Putamen (tissue), 1 donor: Measurements from ENCODE around the gene POLR2E.

Experiments used
- DNase-seq: peaks from one replicate; pipeline ENCODE4 v3.0.0-alpha.2; 2016; ENCODE audit warnings: low spot score

The POLR2E gene

DNA sequence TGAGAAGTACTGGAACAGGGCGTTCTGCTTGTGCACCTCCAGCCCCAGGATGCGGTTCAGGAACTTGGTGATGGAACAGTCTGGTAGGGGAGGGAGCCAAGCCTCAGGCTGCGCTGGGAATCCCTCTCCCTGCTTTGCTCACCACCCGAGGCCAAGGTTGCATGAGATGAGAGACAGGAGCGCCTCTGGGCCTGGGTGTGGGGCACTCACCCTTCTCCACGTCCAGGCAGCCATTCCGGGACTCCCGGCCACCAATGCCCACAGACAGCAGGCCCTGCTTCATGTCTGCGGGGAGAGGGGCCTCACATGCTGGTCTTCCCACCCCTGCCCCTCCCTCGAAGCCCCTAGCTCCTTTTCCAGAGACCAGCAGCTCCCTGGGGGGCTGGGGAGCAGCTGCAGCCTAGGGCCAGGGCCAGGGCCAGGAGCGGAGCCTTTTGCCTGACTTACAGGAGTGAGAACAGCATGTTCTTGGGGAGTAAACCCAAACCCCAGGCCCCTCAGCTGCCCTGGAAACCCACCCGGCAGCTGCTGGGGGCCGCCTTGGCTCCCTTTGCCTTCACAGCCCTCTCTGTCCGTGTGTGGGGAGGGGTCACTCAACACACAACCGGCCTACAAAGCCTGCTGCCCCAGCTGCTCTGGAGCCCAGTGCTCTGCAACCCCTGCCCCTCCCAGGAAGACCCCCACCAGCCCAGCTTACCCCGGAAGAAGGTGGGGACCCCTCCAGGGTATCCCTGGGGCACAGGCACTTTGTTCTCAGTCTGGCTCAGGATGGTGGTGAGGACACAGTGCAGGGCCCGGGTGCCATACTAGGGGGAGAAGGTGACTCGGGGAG lies 15.8 kb upstream of the POLR2E start:
- DNase-seq: no peak

DNA sequence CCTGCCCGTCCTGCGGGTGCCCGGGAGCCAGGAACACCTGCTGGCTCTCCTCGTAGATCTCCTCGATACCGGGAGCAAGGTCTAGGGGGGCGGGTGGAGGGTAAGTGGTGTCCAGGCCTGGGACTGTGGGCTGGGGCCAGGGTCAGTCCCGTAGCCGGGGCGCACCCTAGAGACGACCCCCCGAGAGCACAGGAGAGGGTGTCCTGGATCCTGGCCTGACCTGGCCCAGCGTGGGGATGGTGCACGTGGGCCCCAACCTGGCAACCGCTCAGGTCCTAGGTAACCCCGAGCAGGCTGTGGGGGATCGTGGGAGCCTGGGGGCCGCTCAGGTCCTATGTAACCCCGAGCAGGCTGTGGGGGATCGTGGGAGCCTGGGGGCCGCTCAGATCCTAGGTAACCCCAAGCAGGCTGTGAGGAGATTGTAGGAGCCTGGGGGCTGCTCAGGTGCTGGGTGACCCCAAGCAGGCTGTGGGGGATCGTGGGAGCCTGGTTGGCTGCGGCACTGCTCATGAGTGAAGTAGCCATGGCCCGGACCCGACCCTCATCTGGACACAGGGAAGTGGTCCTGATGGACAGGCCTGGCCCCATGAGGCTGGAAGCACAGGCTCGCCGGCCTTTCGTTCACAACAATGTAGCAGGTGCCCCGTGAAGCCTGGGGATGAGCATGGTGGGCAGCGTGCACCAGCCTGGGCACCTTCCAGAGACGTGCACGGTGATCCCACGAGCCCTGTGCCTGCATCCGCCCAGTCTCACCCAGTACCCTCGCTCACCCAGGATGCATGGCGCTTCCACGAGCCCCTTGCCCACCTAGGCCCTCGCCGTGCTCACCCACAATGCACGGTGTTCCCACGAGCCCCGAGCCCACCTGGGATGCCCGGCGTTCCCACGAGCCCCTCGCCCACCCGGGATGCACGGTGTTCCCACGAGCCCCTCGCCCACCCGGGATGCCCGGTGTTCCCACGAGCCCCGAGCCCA lies 14.8 kb upstream of the POLR2E start:
- no peak for DNase-seq

DNA sequence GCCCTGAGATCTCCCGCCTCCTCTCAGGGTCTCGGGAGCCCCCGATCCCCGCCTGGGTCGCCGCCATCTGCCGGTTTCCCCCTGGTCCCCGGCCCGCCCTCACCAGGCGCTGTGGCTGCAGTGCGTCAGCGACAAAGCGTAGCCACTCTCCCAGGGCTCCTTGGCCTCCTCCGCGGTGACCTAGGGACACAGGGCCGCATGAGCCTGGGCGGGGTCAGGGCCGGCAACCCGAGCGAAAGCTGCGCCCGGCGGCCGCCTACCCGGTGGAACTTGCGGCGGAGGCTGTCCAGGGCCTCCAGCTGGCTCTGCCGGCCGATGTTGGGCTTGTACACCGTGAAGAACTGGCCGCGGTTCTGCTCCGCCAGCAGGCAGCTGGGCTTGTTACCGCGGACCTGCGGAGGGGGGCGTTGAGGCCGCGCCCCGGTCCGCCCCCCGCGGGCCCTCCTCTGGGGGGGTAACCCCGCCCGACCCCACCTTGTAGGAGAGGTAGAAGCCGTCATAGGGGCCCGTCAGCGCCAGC lies 13.9 kb upstream of the POLR2E start:
- DNase-seq: no peak

DNA sequence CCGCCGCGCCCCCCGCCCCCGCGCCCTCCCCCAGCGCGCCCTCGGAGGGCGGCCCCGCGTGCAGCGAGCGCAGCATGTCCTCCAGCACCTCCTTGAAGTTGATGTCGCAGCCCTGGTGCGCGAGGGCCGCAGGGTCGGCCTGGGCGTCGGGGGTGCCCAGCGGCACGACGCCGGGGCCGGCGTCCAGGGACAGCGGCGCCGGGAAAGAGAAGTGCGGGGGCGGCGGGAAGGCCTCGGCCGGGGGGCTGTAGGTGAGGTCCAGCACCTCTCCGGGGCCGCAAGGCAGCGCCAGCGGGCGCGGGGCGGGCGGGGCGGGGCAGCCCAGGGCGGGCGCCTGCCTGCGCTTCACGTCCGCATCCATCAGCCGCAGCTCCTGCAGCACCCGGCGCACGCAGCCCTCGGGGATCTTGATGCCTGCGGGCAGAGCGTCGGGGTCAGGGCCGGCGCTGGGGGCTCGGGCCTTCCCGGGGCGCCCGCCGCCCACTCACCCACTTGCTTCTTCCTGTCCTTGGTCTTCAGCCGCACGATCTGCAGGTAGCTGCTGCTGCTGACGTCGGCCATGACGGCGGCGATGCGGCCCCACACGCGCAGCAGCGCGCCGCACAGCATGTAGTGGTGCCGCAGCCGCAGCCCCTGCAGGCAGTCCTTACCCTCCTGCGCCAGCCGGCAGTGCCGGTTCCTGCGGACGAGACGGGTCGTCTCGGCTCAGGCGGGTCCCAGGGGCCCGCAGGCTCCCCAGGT lies 13.3 kb upstream of the POLR2E start:
- DNase-seq: no peak

DNA sequence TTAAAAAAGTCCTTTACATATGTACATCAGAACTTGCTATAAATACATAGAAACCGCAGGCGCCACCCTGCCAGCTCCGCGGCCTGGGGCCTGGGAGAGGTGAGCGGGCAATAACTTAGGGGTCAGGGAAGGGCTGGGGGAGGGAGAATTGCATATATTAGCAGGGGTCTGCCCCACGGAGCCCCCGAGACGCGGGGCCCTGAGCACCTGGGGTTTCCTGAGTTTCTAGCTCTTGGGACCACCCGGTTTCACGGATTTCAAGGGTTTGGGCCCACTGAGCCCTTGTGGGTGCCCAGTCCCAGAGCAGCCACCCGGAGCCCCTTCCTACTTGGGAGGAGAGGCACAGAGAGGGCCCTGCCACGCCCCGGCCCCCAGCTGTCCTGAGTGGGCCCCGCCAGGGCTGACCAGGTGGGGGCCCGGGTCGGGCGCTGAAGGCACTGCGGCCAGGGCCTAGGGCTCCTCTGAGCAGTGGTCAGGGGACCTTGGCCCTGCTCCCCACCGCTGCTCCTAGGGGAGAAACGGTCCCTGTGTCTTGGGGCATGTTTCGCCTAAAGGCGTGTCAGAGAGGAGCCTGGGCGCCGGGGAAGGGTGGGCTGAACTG lies 12.6 kb upstream of the POLR2E start:
- no peak for DNase-seq

DNA sequence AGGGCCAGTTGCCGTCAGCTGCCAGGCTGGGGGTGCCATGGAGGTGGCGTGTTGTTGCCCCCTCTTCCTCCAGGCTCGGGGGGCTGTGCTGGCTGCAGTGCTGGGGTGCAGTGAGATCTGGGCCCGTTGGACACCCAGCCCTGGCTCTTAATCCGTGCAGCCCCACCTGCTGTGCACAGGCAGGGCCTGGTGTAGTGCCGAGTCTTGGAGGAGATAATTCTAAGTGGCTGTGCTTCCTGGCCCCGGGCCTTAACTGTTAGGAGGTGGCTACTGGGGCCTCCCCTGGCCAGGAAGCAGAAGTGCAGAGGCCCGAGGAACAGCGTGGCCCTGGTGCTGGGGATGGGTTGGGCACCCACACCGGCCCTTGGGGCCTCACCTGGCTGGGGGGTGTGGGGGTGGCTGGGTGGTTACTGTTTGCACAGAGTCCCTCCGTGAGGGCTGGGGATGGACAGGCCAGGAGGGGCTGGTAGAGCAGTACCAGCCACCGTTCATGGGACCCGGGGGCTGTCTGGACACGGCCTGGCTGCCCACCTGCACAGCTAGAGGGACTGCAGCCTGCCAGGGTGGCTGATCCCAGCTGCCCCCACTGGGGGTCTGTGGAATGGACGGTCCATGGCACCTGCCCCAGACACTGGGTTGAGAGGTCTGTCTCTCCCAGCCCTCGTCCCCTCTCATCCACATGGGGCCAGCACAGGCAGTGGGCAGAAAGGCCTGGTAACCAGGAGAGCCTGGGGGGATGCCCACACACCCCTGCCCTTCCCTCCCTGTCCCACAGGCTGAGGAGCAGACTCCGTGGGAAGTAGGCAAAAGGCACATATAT lies 11.9 kb upstream of the POLR2E start:
- DNase-seq: no peak

DNA sequence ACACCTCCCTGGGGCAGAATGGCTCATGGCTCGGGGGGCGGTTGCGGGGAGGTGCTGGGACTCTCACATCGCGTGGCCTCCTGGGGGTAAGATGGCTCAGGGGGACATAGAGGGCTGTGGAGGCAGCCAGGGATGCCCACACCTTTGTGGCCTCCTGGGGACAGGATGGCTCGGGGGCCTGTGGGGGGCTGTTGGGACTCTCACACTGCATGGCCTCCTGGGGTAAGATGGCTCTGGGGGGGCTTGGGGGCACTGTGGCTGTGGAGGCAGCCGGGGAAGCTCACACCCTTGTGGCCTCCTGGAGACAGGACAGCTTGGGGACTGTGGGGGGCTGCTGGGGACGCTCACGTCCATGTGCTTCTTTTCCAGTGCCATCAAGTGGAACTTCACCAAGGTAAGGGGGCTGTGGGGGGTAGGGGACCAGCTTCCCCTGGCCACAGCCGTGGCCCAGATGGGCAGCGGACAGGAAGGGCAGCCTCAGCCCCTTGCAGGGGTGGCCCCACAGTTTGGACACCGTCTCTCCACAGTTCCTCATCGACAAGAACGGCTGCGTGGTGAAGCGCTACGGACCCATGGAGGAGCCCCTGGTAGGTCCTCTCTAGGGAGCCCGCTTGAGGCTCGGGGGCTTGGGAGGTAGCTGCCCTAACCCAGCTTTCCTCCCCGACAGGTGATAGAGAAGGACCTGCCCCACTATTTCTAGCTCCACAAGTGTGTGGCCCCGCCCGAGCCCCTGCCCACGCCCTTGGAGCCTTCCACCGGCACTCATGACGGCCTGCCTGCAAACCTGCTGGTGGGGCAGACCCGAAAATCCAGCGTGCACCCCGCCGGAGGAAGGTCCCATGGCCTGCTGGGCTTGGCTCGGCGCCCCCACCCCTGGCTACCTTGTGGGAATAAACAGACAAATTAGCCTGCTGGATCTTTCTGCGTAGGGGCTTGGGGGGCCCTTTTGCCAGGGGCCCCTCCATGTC lies 11.0 kb upstream of the POLR2E start:
- DNase-seq: no peak

DNA sequence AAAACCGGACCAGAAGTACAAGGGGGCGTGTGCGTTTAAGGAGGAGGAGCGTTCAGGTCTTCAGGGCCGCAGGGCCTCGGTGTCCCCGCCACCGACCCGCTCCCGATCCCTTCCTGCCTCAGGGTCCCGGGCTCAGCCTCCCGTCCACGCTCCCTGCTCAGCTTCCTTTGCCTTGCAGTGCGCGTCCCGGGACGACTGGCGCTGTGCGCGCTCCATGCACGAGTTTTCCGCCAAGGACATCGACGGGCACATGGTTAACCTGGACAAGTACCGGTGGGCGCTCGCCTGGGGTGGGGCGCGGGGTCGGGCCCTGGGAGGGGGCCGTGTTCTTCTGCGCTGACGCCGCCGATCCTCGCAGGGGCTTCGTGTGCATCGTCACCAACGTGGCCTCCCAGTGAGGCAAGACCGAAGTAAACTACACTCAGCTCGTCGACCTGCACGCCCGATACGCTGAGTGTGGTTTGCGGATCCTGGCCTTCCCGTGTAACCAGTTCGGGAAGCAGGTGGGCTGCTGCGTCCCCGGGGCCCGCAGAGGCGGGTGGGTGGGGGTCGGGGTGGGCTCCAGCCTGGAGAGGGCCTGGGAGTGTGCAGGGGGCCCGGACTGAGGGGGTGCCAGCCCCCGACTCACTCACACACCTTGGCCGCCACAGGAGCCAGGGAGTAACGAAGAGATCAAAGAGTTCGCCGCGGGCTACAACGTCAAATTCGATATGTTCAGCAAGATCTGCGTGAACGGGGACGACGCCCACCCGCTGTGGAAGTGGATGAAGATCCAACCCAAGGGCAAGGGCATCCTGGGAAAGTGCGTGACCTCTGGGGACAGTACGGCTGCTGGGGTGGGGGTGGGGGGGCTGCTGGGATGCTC lies 10.1 kb upstream of the POLR2E start:
- no peak for DNase-seq

DNA sequence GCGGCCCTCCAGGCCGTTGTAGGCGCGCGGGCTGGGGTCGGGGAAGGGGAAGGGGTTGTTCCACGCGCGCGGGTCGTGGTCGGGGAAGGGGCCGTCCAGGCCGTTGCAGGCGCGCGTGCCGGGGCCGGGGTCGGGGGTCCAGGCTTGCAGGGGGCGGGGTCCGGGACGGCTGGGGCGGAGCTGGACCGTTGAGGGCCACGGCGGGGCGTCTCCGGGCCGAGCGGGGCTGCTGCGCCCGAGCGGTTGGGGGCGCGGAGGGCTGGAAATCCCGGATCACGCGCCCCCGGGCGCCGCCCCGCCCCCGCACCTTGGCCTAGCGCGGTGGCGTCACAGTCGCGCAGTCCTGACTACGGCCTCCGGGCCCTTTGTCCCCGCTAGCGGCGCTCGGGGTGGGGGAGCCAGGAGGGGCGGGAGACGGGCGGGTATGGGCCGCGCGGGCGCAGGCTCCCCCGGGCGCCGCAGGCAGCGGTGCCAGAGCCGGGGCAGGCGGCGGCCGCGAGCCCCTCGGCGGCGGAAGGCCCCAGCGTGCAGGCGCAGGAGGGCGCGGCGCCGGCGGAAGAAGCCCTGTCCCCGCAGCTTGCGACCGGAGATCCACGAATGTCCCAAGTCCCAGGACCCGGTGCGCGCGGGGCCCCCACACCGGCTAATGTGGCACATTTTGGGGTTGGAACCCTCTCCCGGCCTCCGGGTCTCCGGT lies 9.3 kb upstream of the POLR2E start:
- peak; percentile 72 for DNase-seq

DNA sequence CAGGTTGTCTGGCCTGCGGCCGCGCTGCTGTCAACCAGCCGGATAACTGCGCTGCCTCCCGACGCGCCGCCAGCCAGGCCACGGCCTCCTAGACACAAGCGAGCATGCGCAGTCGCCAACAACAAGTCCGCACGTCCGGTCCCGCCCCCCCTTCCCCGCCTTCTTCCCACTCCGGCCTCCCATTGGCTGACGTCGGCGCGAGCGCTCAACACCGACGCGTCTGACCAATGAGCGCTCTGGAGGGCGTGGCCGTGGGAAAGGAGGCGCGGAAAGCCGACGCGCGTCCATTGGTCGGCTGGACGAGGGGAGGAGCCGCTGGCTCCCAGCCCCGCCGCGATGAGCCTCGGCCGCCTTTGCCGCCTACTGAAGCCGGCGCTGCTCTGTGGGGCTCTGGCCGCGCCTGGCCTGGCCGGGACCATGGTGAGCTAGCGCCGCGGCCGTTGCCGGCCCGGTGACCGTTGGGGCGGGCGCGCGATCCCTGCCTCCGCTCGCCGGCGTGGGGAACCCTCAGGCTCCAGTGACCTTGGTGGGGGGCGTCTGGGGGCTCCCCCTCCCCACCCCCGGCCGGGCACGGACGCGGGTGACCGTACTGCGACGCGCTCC lies 8.6 kb upstream of the POLR2E start, which contains the start of gene GPX4:
GPX4 (plus strand) TSS at position 287 of the 603 bp plus-strand sequence; CDS start at position 337, 50 bp downstream.
- peak; percentile 100 for DNase-seq

DNA sequence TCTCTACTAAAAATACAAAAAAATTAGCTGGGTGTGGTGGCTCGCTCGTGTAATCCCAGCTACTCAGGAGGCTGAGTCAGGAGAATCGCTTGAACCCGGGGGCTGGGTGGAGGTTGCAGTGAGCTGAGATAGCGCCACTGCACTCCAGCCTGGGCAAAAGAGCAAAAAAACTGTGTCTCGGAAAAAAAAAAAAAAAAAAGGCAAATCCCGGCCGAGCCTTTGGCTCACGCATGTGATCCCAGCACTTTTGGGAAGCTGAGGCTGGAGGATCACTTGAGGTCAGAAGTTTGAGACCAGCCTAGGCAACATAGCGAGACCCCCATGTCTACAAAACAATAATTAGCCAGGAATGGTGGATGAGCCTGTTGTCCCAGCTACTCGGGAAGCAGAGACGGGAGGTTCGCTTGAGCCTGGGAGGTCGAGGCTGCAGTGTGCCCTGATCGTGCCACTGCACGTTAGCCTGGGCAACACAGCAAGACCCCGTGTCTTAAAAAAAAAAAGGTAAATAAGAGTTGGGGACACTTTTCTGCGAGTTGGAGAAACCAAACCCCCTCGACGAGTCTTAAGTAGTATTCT lies 8.0 kb upstream of the POLR2E start:
- DNase-seq: no peak

DNA sequence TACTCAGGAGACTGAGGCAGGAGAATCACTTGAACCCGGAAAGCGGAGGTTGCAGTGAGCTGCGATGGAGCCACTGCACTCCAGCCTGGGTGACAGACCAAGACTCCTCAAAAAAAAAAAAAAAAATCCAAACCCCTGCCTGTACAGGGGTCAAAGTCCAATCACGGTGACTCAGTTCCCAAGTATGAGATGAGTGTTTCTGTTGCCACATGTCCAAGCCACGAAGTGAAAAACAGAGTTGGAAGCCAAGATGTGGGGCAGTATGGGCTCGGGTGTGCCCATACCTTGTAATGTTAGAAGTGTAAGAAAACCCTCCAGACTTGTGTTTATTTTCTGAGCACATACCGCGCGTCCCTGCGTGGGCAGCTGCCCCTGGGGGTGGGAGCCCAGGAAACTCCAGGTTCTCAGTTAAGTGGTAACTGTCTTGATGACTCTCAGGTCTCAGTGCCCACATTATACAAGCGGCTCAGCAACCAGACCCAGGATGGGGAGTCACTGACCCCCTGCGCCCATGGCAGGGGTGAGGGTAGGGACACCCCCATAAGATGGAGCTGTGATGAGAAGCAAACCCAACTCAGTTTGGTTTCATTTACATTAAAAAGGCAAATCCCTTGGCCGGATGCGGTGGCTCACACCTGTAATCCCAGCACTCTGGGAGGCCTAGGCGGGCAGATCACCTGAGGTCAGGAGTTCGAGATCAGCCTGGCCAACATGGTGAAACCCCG lies 7.4 kb upstream of the POLR2E start:
- DNase-seq: no peak

DNA sequence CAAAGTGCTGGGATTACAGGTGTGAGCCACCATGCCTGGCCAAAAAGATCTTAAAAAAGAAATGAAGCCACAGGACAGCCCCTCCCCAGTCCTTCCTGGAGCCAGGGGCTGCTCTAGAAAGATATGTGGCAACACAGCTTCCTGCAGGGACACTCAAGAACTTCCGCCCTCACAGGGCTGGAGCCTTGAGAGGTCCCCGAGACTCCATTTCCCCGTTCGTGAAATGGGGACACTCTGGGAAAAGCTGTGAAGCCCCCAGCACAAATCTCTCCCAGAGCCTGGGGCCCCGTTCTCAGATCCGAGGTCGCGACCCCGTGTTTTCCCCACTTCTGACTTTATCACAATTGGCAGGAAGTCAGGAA lies 6.1 kb upstream of the POLR2E start:
- DNase-seq: peak; percentile 26

DNA sequence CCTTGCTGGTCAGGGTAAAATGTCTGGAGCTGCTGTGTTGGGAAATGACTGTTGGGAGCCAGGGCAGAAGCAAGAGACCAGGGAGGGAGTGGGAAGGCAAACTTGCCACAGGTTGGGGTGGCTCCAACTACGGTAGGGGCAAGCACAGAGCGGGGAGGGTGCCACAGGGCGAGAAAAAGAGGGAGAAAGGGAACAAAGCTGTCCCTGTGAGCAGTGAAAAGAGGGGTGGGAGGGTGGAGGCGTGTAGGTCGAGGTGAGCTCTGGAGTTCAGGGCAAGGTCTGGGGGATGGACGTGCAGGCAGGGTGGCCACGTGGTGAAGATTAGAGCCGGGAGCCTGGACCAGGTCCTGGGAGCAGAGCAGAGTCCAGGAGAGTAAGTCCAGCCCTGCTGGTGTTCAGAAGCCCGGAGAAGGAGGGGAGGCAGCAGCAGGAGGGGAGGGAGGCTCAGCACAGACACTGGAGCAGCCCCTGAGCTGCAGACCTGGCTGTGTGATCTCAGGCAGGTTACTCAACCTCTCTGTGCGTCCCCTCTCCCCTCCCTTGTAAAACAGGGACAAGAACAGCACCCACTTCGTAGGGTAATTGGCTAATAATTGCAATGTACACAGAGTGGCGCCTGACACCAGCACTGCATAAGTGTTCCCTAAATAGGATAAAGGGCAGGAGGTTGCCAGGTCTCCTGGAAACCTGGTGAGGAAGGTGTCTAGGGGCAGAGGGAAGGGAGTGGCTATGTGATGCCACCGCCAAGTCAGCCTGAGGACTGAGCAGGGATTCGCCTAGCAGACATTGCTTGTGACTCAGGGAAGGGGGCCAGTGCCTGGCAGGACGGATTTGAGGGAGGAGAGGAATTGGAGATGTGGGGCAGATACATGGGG lies 3.2 kb upstream of the POLR2E start:
- DNase-seq: no peak

DNA sequence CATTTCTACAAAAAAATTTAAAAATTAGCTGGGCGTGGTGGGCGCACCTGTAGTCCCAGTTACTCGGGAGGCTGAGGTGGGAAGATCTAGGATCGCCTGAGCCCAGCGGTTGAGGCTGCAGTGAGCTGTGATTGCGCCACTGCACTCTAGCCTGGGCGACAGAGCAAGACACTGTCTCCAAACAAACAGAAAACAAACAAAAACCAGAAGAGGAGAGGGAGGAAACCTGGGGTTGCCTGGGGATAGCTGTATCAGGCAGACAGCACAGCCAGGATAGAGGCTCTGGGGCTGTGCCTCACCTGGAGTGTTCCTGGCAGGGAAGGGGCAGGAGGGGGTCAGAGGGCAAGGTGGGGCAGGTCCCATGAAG lies 2.6 kb upstream of the POLR2E start:
- DNase-seq: no peak

DNA sequence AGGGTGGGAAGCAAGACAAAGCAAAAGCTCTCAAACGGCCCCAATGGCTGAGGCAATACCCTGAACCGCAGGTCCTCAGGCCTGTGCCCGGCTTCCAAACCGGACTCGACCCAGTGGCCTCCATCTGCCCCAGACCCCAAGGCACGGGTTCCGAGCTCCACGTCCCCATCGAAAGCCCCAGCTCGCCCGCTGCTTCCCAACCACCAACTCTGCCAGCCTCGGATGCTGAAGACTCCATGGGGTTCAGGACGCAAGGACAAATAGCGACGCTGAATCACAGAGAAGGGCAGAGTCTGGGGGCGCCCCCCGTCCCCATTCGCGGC lies 559 bp downstream of the POLR2E start:
- no peak for DNase-seq
